ENCODE measurements around the gene CERT1.

GRCh38 chr5:75355236-75355635, 156.2 kb downstream of the CERT1 start:
- TF ChIP-seq EZH2 (IDR thresholded peaks at IDR 0.05; ENCODE audit: borderline replicate concordance, low read depth, low read length, severe bottlenecking), result no peak
- TF ChIP-seq CTCF (IDR thresholded peaks at IDR 0.05; ENCODE audit: borderline replicate concordance, extremely low read depth, low read length, poor library complexity, severe bottlenecking), result no peak

Data from DND-41 (cell line).